A549 (cell line): ENCODE results near the gene MEF2B.
A peak's percentile ranks its signal among the peaks of the same experiment; 100 is the strongest.

ENCODE experiments used
- EP300 ChIP-seq, 2 experiments: fragments of >200 bp; sonication (Bioruptor Twin); formaldehyde crosslinking; IDR thresholded peaks; 2 replicates in 1 of 2; 3 replicates in 1 of 2; pipeline ENCODE4 v1.6.1; 2016 to 2017
- JUN ChIP-seq, 2 experiments: fragments of >200 bp; sonication (Bioruptor Twin); formaldehyde crosslinking; IDR thresholded peaks; 2 replicates in 1 of 2; 3 replicates in 1 of 2; pipeline ENCODE4 v1.6.1; 2016 to 2017
- POLR2A ChIP-seq: IDR thresholded peaks from 2 replicates; pipeline ENCODE4 v1.6.1; 2012; ENCODE audit warnings: mild to moderate bottlenecking, low read length
- TF ChIP-seq, protein P1 (sequence below): fragments of >200 bp; sonication (Bioruptor Twin); formaldehyde crosslinking; IDR thresholded peaks from 3 replicates; pipeline ENCODE4 v1.5.1; 2016

GRCh38 chr19:19192910-19193423 is 22.9 kb upstream of the MEF2B start:
- TF ChIP-seq, protein P1, sequence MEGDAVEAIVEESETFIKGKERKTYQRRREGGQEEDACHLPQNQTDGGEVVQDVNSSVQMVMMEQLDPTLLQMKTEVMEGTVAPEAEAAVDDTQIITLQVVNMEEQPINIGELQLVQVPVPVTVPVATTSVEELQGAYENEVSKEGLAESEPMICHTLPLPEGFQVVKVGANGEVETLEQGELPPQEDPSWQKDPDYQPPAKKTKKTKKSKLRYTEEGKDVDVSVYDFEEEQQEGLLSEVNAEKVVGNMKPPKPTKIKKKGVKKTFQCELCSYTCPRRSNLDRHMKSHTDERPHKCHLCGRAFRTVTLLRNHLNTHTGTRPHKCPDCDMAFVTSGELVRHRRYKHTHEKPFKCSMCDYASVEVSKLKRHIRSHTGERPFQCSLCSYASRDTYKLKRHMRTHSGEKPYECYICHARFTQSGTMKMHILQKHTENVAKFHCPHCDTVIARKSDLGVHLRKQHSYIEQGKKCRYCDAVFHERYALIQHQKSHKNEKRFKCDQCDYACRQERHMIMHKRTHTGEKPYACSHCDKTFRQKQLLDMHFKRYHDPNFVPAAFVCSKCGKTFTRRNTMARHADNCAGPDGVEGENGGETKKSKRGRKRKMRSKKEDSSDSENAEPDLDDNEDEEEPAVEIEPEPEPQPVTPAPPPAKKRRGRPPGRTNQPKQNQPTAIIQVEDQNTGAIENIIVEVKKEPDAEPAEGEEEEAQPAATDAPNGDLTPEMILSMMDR = no peak
- TF ChIP-seq POLR2A (0 out of 2 replicates have a peak, but pooled peaks have one; percentile 25), JUN (IDR thresholded peaks at IDR 0.05) (no peak), EP300 (IDR thresholded peaks at IDR 0.05) (no peak)
